ENCODE measurements around the gene ZFYVE27.

The ZFYVE27 gene

GRCh38 chr10:97791824-97792721 lies 55.1 kb downstream of the ZFYVE27 start:
- DNase-seq (ENCODE audit: low read depth in 2 of 2): peak; percentile 61 to 67

- DNase-seq (ENCODE audit: low read depth in 2 of 2): no peak
Measured at GRCh38 chr10:97795886-97796285, 59.0 kb downstream of the ZFYVE27 start.

GRCh38 chr10:97796651-97797050 lies 59.7 kb downstream of the ZFYVE27 start:
- DNase-seq (ENCODE audit: low read depth in 2 of 2): peak in 1 of 2 donors; percentile 22

- no peak for DNase-seq (ENCODE audit: low read depth in 2 of 2)
Measured at GRCh38 chr10:97798958-97799610, 62.2 kb downstream of the ZFYVE27 start.

GRCh38 chr10:97800474-97800873 lies 63.5 kb downstream of the ZFYVE27 start:
- DNase-seq (ENCODE audit: low read depth in 2 of 2): no peak

- no peak for DNase-seq (ENCODE audit: low read depth in 2 of 2)
Measured at GRCh38 chr10:97801422-97801821, 64.5 kb downstream of the ZFYVE27 start.

GRCh38 chr10:97805096-97805884 lies 68.4 kb downstream of the ZFYVE27 start:
- no peak for DNase-seq (ENCODE audit: low read depth in 2 of 2)

GRCh38 chr10:97805949-97806348 lies 69.0 kb downstream of the ZFYVE27 start:
- no peak for DNase-seq (ENCODE audit: low read depth in 2 of 2)

- DNase-seq (ENCODE audit: low read depth in 2 of 2): no peak
Measured at GRCh38 chr10:97810446-97810845, 73.5 kb downstream of the ZFYVE27 start.
